RWPE1 (cell line): ENCODE data around the gene CSRP3.

Experiments
- CTCF ChIA-PET: fragments of 350-600 bp; sonication (Branson Sonifier 250); formaldehyde crosslinking; extraction: SDS; loops from one replicate; lab custom pipeline; 2021; lab: Yijun Ruan, JAX
- POLR2A ChIA-PET: fragments of 400-600 bp; formaldehyde crosslinking; extraction: SDS; loops from one replicate; lab custom pipeline; 2020; ENCODE audit warnings: antibody characterized with exemption; ENCODE audit not compliant: low non-redundant PET; lab: Yijun Ruan, JAX
- DNase-seq: peaks from one replicate; pipeline ENCODE4 v3.0.0; 2012; ENCODE audit warnings: low spot score
- H3K27ac ChIP-seq: fragments of 450-650 bp; 2 replicates; pipeline ENCODE4 v1.5.1; 2017
- CTCF ChIP-seq: fragments of 450-650 bp; conservative IDR thresholded peaks from 2 replicates; pipeline ENCODE4 v1.5.1; 2017; ENCODE audit warnings: low read depth, mild to moderate bottlenecking

The CSRP3 gene

GRCh38 chr11:19243613-19244012 lies 41.8 kb upstream of the CSRP3 start:
- ChIA-PET POLR2A (no interaction called here), CTCF (interaction anchor here (1.8 kb wide), 1 partner anchor 13 kb away, joined by 10 read pairs; no protein-coding TSS in a partner anchor)
- no peak for TF ChIP-seq CTCF
- DNase-seq: no peak
- H3K27ac ChIP-seq: no peak overlapping the region

GRCh38 chr11:19243143-19243542 lies 41.4 kb upstream of the CSRP3 start:
- peak overlapping the region; percentile 85; the same call in 1 of the 2 replicates for H3K27ac ChIP-seq
- DNase-seq: no peak
- ChIA-PET POLR2A (no interaction called here), CTCF (interaction anchor here (1.8 kb wide), 1 partner anchor 13 kb away, joined by 10 read pairs; no protein-coding TSS in a partner anchor)
- no peak for TF ChIP-seq CTCF

- ChIA-PET POLR2A (no interaction called here), CTCF (no interaction called here)
- DNase-seq: no peak
- TF ChIP-seq CTCF: no peak
- H3K27ac ChIP-seq: peak overlapping the region; percentile 85
Observed at GRCh38 chr11:19242179-19242932, 40.6 kb upstream of the CSRP3 start.

GRCh38 chr11:19241260-19242178 lies 39.7 kb upstream of the CSRP3 start:
- TF ChIP-seq CTCF: no peak
- H3K27ac ChIP-seq: peak overlapping the region; percentile 85
- peak; percentile 58 for DNase-seq
- ChIA-PET POLR2A (no interaction called here), CTCF (interaction anchor here (0.6 kb wide), 1 partner anchor 50 kb away, joined by 3 read pairs; no protein-coding TSS in a partner anchor)

GRCh38 chr11:19240420-19241259 lies 38.9 kb upstream of the CSRP3 start, which contains the start of gene E2F8:
Gene E2F8, minus strand, starts transcription at chr11:19240945. Its CDS starts 824 bp downstream, at chr11:19240121.
- no peak for TF ChIP-seq CTCF
- peak within 1 kb of the TSS; percentile 85 for H3K27ac ChIP-seq
- DNase-seq: peak; percentile 99
- POLR2A ChIA-PET: no interaction called here
- CTCF ChIA-PET: interaction anchor here (0.5 to 0.6 kb wide), 2 partner anchors 49 to 116 kb away, joined by 3 read pairs; no protein-coding TSS in a partner anchor
